GM12878 (cell line): Measurements from ENCODE around the gene DSTN. TPM values are rescaled to one million over a fixed set of nuclear protein-coding genes. Genes with fewer than 3 reads are reported as not detected.

Source experiments
- ATAC-seq: fragments of 200-7000 bp; cut with Tn5 transposase; 3 replicates; pipeline ENCODE4 v1.9.1; 2020; ENCODE audit warnings: mild to moderate bottlenecking, moderate library complexity
- BruUV-seq: library from RNA; stranded (reverse); fragments of 400-500 nt; replicated peaks from 2 replicates; lab custom pipeline; 2021; lab: Mats Ljungman, UMichigan
- CTCF ChIA-PET: fragments of 300-600 bp; sonication (Branson Sonifier 250); formaldehyde crosslinking; extraction: SDS; loops from one replicate; lab custom pipeline; 2021; ENCODE audit warnings: inconsistent platforms; lab: Yijun Ruan, JAX
- POLR2A ChIA-PET: fragments of 350-600 bp; formaldehyde crosslinking; extraction: SDS; loops from one replicate; lab custom pipeline; 2021; ENCODE audit warnings: inconsistent platforms; lab: Charles Lee
- RAD21 ChIA-PET: fragments of 300-600 bp; sonication (Branson Sonifier 250); formaldehyde crosslinking; loops from one replicate; lab custom pipeline; 2023; ENCODE audit warnings: antibody characterized with exemption; ENCODE audit not compliant: unreplicated experiment; lab: Charles Lee
- SMC1A ChIA-PET: fragments of 300-600 bp; sonication (Branson Sonifier 250); formaldehyde crosslinking; loops from one replicate; lab custom pipeline; 2023; ENCODE audit not compliant: unreplicated experiment, uncharacterized antibody; lab: Charles Lee
- DNase-seq: peaks from one replicate; pipeline ENCODE4 v3.0.0-alpha.2; 2011; ENCODE audit warnings: low read depth, low spot score
- FAIRE-seq: peaks from 3 replicates; lab custom pipeline; 2011; peaks lifted over from hg19 to GRCh38; lab: Jason Lieb, UNC
- H2AFZ ChIP-seq: 2 replicates; pipeline ENCODE4 v1.6.0; 2011; ENCODE audit warnings: low read depth, low read length, control low read depth; ENCODE audit not compliant: control insufficient read depth
- H3K27ac ChIP-seq: 2 replicates; pipeline ENCODE4 v1.5.1; 2011; ENCODE audit warnings: control low read depth; ENCODE audit not compliant: control insufficient read depth, insufficient read depth
- H3K27me3 ChIP-seq, 2 experiments: replicated peaks in 1 of 2; 2 replicates each; pipeline versions ENCODE4 v1.6.0 to v1.6.1; 2011; ENCODE audit warnings: low read length in 1 of 2; ENCODE audit not compliant: control insufficient read depth in 2 of 2, insufficient read depth in 2 of 2
- H3K36me3 ChIP-seq, 2 experiments: 2 replicates each; pipeline ENCODE4 v1.5.1; 2011; ENCODE audit warnings: low read length in 1 of 2; ENCODE audit not compliant: control insufficient read depth in 2 of 2, insufficient read depth in 2 of 2
- H3K4me1 ChIP-seq: 2 replicates; pipeline ENCODE4 v1.6.1; 2011; ENCODE audit warnings: mild to moderate bottlenecking, low read length, moderate library complexity, mixed read lengths; ENCODE audit not compliant: control insufficient read depth, insufficient read depth
- H3K4me2 ChIP-seq: 2 replicates; pipeline ENCODE4 v1.6.0; 2011; ENCODE audit warnings: control low read depth; ENCODE audit not compliant: control insufficient read depth, insufficient read depth
- H3K4me3 ChIP-seq: fragments of 200-600 bp; sonication (generic); 2 replicates; pipeline ENCODE4 v1.5.1; 2016
- H3K79me2 ChIP-seq: 2 replicates; pipeline ENCODE4 v1.6.0; 2011; ENCODE audit warnings: low read length; ENCODE audit not compliant: control insufficient read depth, insufficient read depth
- H3K9ac ChIP-seq: 2 replicates; pipeline ENCODE4 v1.8.0; 2011; ENCODE audit warnings: low read length, control low read depth, mixed read lengths; ENCODE audit not compliant: control insufficient read depth, insufficient read depth
- H3K9me3 ChIP-seq: replicated peaks from 3 replicates; pipeline ENCODE4 v1.5.1; 2011; ENCODE audit warnings: mild to moderate bottlenecking, low read length; ENCODE audit not compliant: control insufficient read depth, insufficient read depth
- H4K20me1 ChIP-seq: 2 replicates; pipeline ENCODE4 v1.6.0; 2011; ENCODE audit not compliant: control insufficient read depth, insufficient read depth
- ATF2 ChIP-seq: IDR thresholded peaks from 2 replicates; pipeline ENCODE4 v1.6.1; 2012; ENCODE audit warnings: low read length, inconsistent platforms
- CBFB ChIP-seq: IDR thresholded peaks from 2 replicates; pipeline ENCODE4 v1.6.1; 2016; ENCODE audit warnings: antibody characterized with exemption, low read depth
- KDM1A ChIP-seq: fragments of 200-600 bp; sonication (generic); IDR thresholded peaks from 2 replicates; pipeline ENCODE4 v1.6.1; 2016; ENCODE audit warnings: borderline replicate concordance
- MTA2 ChIP-seq: fragments of 450-650 bp; IDR thresholded peaks from 2 replicates; pipeline ENCODE4 v1.6.1; 2016; ENCODE audit warnings: low read depth, mild to moderate bottlenecking, moderate library complexity
- NR2C2 ChIP-seq: IDR thresholded peaks from 2 replicates; pipeline ENCODE4 v1.6.1; 2011; ENCODE audit warnings: borderline replicate concordance, low read depth; ENCODE audit not compliant: control insufficient read depth, insufficient read length
- PRDM15 ChIP-seq: fragments of 450-650 bp; formaldehyde crosslinking; IDR thresholded peaks from 2 replicates; pipeline ENCODE4 v1.4.0; 2020; ENCODE audit warnings: mild to moderate bottlenecking, moderate library complexity
- SMAD1 ChIP-seq: fragments of 450-650 bp; IDR thresholded peaks from 2 replicates; pipeline ENCODE4 v1.6.1; 2018; ENCODE audit warnings: mild to moderate bottlenecking, low read depth; ENCODE audit not compliant: partially characterized antibody
- TARDBP ChIP-seq: IDR thresholded peaks from 2 replicates; pipeline ENCODE4 v1.6.1; 2016; ENCODE audit warnings: borderline replicate concordance
- WRNIP1 ChIP-seq: IDR thresholded peaks from 2 replicates; pipeline ENCODE4 v1.6.1; 2011; ENCODE audit warnings: low read depth, low read length, improper control_type of control experiment, borderline replicate concordance
- ZNF24 ChIP-seq: fragments of 450-650 bp; IDR thresholded peaks from 2 replicates; pipeline ENCODE4 v1.6.1; 2017; ENCODE audit warnings: antibody characterized with exemption, mild to moderate bottlenecking
- ZNF274 ChIP-seq: IDR thresholded peaks from one replicate; pipeline ENCODE4 v1.8.0; 2011; ENCODE audit not compliant: insufficient read length, insufficient read depth
- ZNF622 ChIP-seq: fragments of 450-650 bp; IDR thresholded peaks from 2 replicates; pipeline ENCODE4 v1.6.1; 2017; ENCODE audit warnings: mild to moderate bottlenecking, inconsistent platforms
- WGBS: methylation state at CpG from one replicate; pipeline ENCODE4 v1.1.6; 2016; ENCODE audit warnings: low lambda C conversion rate; ENCODE audit not compliant: insufficient replicate concordance, insufficient coverage; ENCODE audit errors: missing lambda C conversion rate; 5-methylcytosine and 5-hydroxymethylcytosine counted together
- in situ Hi-C: fragments of 300-500 bp; cut with MboI; formaldehyde crosslinking; loops from 9 replicates; pipeline ENCODE4 v1.14.3; 2018; ENCODE audit warnings: mixed read lengths
- intact Hi-C: fragments of 100-400 bp; cut with micrococcal nuclease; formaldehyde crosslinking; loops from one replicate; pipeline ENCODE4 v1.14.2; 2022; ENCODE audit not compliant: unreplicated experiment
- polyA plus RNA-seq, 11 experiments: library from polyadenylated mRNA; depleted of rRNA in 4 of 11; unstranded in 6 of 11; stranded (reverse) in 5 of 11; fragments of >200 nt; fragmentation: Nextera tagmentation in 4 of 11; fragmentation: Illumina TruSeq in 1 of 11; extraction: Ambion mirVana in 4 of 11; extraction: Trizol in 1 of 11; gene quantifications; 1 replicate in 1 of 11; 2 replicates in 10 of 11; pipeline versions ENCODE4 v1.2.1 to v1.2.3, GENCODE V29; 2011 to 2016; ENCODE audit warnings: inconsistent platforms in 2 of 11, missing spikeins in 2 of 11, low read depth in 1 of 11
- total RNA-seq, 4 experiments: library from RNA; depleted of rRNA in 3 of 4; stranded (reverse); fragments of >200 nt in 3 of 4; fragmentation: Illumina TruSeq in 1 of 4; extraction: Trizol in 1 of 4; gene quantifications; 2 replicates each; pipeline versions ENCODE4 v1.2.1 to v1.2.3, GENCODE V29; 2013 to 2021
- TF ChIP-seq, protein P1 (sequence below): IDR thresholded peaks from 2 replicates; pipeline ENCODE4 v1.6.1; 2011; ENCODE audit warnings: low read depth, low read length, improper control_type of control experiment, borderline replicate concordance
- TF ChIP-seq, protein P2 (sequence below): fragments of 450-650 bp; IDR thresholded peaks from 2 replicates; pipeline ENCODE4 v1.6.1; 2017; ENCODE audit warnings: mild to moderate bottlenecking, moderate library complexity

The DSTN gene
- total and polyA plus RNA-seq, 10 of the 15 experiments (the other 5 are each of a cell fraction or from before 2014, with no cell fraction given) = 26.7 to 137 (median 40.8) TPM

DNA sequence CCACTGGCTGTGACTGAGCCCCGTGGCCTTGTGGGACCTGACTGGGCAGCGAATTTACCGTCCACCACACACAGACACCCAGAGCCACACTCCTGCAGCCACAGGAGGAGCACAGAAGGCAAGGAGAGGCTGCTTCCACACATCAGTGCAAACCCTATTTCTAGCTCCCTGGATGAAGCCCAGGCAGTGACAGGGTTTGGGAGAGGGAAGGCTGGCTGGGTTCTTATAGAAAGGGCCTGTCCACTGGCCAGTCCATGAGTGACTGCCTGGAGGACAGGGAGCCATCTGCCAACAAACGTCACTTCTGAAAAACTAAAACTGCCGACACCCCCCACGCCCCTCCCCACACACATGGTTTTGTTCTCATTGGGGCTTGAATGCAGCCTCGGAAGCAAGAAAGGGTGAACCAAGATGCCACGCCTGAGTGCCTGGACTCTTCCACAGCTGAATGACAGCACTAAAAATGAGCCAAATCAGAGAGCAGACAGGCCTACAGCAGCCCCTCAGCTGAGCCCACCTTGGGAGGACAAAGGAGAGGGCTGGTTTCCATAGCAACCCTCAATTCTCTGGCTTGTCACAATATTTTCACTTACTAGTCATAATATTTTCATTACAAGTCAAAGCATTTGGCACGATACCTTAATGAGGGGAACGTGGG is 73.8 kb downstream of the DSTN start (continued):
- no peak for TF ChIP-seq PRDM15 (CRISPR knock-in tag)
- TF ChIP-seq ZNF24 = no peak
- TF ChIP-seq MTA2 = no peak
- TF ChIP-seq TARDBP = no peak
- no peak for TF ChIP-seq CBFB
- no peak for TF ChIP-seq NR2C2
- TF ChIP-seq KDM1A = no peak
- TF ChIP-seq, protein P1, sequence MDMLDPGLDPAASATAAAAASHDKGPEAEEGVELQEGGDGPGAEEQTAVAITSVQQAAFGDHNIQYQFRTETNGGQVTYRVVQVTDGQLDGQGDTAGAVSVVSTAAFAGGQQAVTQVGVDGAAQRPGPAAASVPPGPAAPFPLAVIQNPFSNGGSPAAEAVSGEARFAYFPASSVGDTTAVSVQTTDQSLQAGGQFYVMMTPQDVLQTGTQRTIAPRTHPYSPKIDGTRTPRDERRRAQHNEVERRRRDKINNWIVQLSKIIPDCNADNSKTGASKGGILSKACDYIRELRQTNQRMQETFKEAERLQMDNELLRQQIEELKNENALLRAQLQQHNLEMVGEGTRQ = no peak
- no peak for TF ChIP-seq ZNF274

DNA sequence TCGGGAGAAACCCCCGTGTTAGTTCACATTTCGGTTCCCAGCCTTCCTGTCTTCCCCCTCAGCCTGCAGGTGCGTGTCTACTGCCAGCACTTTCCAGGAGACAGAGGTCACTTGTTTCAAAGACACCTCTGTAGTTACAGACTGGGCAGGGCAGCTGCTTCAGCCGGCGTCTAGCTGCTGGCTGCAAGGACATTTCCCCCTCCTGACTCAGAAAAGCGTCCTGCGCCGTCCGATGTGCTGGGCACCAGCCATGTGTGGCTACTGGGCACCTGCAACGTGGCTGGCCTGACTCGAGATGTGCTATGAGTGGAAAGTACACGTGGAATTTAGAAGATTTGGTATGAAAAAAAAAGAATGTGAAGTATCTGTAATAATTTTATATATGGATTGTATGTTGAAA is 74.6 kb downstream of the DSTN start:
- H3K4me1 ChIP-seq = peaks cover 5% of the 10 kb centered on the region; the same call in 1 of the 2 replicates
- RAD21 ChIA-PET = no interaction called here
- no peaks in the 10 kb centered on the region for H3K9me3 ChIP-seq
- H3K27ac ChIP-seq = no peak overlapping the region
- H3K4me3 ChIP-seq = no peak overlapping the region
- intact Hi-C loops = no loop called here
- no TSS peak for BruUV-seq
- no peaks in the 10 kb centered on the region for H3K27me3 ChIP-seq
- POLR2A ChIA-PET = no interaction called here
- H3K4me2 ChIP-seq = no peak overlapping the region
- H2AFZ ChIP-seq = no peak overlapping the region
- CTCF ChIA-PET = interaction anchor here (1.0 kb wide), 1 partner anchor 294 kb away, joined by 3 read pairs; no protein-coding TSS in a partner anchor
- in situ Hi-C loops = no loop called here
- FAIRE-seq (no peak), ATAC-seq (no peak), DNase-seq (no peak)
- H4K20me1 ChIP-seq = no peaks in the 10 kb centered on the region
- SMC1A ChIA-PET = no interaction called here
- H3K79me2 ChIP-seq = no peaks in the 10 kb centered on the region; the same call in 1 of the 2 replicates
- H3K36me3 ChIP-seq = peaks cover 4 to 11% of the 10 kb centered on the region in 2 experiments
- 83% methylated on average over 13 of the region's 13 CpGs for WGBS
- H3K9ac ChIP-seq = no peak overlapping the region
- TF ChIP-seq ZNF622 (no peak), ATF2 (no peak), SMAD1 (no peak), WRNIP1 (no peak)
- TF ChIP-seq, protein P2, sequence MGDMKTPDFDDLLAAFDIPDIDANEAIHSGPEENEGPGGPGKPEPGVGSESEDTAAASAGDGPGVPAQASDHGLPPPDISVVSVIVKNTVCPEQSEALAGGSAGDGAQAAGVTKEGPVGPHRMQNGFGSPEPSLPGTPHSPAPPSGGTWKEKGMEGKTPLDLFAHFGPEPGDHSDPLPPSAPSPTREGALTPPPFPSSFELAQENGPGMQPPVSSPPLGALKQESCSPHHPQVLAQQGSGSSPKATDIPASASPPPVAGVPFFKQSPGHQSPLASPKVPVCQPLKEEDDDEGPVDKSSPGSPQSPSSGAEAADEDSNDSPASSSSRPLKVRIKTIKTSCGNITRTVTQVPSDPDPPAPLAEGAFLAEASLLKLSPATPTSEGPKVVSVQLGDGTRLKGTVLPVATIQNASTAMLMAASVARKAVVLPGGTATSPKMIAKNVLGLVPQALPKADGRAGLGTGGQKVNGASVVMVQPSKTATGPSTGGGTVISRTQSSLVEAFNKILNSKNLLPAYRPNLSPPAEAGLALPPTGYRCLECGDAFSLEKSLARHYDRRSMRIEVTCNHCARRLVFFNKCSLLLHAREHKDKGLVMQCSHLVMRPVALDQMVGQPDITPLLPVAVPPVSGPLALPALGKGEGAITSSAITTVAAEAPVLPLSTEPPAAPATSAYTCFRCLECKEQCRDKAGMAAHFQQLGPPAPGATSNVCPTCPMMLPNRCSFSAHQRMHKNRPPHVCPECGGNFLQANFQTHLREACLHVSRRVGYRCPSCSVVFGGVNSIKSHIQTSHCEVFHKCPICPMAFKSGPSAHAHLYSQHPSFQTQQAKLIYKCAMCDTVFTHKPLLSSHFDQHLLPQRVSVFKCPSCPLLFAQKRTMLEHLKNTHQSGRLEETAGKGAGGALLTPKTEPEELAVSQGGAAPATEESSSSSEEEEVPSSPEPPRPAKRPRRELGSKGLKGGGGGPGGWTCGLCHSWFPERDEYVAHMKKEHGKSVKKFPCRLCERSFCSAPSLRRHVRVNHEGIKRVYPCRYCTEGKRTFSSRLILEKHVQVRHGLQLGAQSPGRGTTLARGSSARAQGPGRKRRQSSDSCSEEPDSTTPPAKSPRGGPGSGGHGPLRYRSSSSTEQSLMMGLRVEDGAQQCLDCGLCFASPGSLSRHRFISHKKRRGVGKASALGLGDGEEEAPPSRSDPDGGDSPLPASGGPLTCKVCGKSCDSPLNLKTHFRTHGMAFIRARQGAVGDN = no peak
